K562 (cell line): ENCODE results near the gene ACOT7. TPM values are rescaled to one million over a fixed set of nuclear protein-coding genes. Genes with fewer than 3 reads are reported as not detected.

Experiments
- ATAC-seq: fragments of 200-7000 bp; cut with Tn5 transposase; 3 replicates; pipeline ENCODE4 v1.9.1; 2020; ENCODE audit warnings: moderate library complexity
- BruUV-seq: library from RNA; stranded (reverse); fragments of 400-500 nt; replicated peaks from 2 replicates; lab custom pipeline; 2021; lab: Mats Ljungman, UMichigan
- CTCF ChIA-PET: fragments of 300-600 bp; formaldehyde crosslinking; extraction: SDS; loops from one replicate; lab custom pipeline; 2021; ENCODE audit warnings: low intra/inter-chr PET ratio; lab: Yijun Ruan, JAX
- POLR2A ChIA-PET: fragments of 300-600, 350-650 bp; sonication (Branson Sonifier 250); formaldehyde crosslinking; extraction: SDS; loops from one replicate; lab custom pipeline; 2021; ENCODE audit warnings: antibody characterized with exemption, inconsistent platforms; lab: Yijun Ruan, JAX
- DNase-seq, 4 experiments: peaks; one replicate each; pipeline versions ENCODE4 v3.0.0 to v3.0.0-alpha.2; 2011 to 2018; ENCODE audit warnings: low spot score in 3 of 4, mixed read lengths in 3 of 4; ENCODE audit errors: extremely low read depth in 1 of 4
- FAIRE-seq: peaks from 2 replicates; lab custom pipeline; 2011; peaks lifted over from hg19 to GRCh38; lab: Jason Lieb, UNC
- H2AFZ ChIP-seq: 2 replicates; pipeline ENCODE4 v1.6.0; 2011; ENCODE audit warnings: low read depth, low read length, control low read depth, inconsistent platforms
- H3K27ac ChIP-seq: fragments of 200-600 bp; 3 replicates; pipeline ENCODE4 v1.8.0; 2011; ENCODE audit warnings: low read depth, mild to moderate bottlenecking, control low read depth, inconsistent platforms, low read length, moderate library complexity, mixed read lengths; ENCODE audit errors: extremely low read depth
- H3K27me3 ChIP-seq, 2 experiments: fragments of 300-600 bp in 1 of 2; 2 replicates in 1 of 2; 3 replicates in 1 of 2; pipeline versions ENCODE4 v1.6.0 to v1.8.0; 2011; ENCODE audit warnings: inconsistent platforms in 2 of 2, low read length in 2 of 2, mild to moderate bottlenecking in 1 of 2, mixed read lengths in 1 of 2, moderate library complexity in 1 of 2; ENCODE audit not compliant: control insufficient read depth in 2 of 2, insufficient read depth in 2 of 2
- H3K36me3 ChIP-seq: fragments of 300-600 bp; 3 replicates; pipeline ENCODE4 v1.8.0; 2011; ENCODE audit warnings: mild to moderate bottlenecking, low read length, inconsistent platforms; ENCODE audit not compliant: control insufficient read depth, insufficient read depth
- H3K4me1 ChIP-seq, 2 experiments: fragments of 200-600 bp in 1 of 2; replicated peaks in 1 of 2; 2 replicates in 1 of 2; 3 replicates in 1 of 2; pipeline versions ENCODE4 v1.5.1 to v1.8.0; 2011; ENCODE audit warnings: inconsistent platforms in 2 of 2, low read length in 2 of 2, mild to moderate bottlenecking in 1 of 2, mixed read lengths in 1 of 2, moderate library complexity in 1 of 2; ENCODE audit not compliant: control insufficient read depth in 2 of 2, insufficient read depth in 2 of 2
- H3K4me2 ChIP-seq: 2 replicates; pipeline ENCODE4 v1.6.1; 2011; ENCODE audit warnings: low read length, control low read depth, inconsistent platforms, mixed read lengths; ENCODE audit not compliant: insufficient read depth
- H3K4me3 ChIP-seq: fragments of 200-600 bp; sonication (generic), shearing (Covaris generic); 2 replicates; pipeline ENCODE4 v1.5.1; 2016; ENCODE audit warnings: control low read depth, inconsistent platforms
- H3K79me2 ChIP-seq: fragments of 200-600 bp; 3 replicates; pipeline ENCODE4 v1.8.0; 2011; ENCODE audit warnings: low read length, inconsistent platforms; ENCODE audit not compliant: control insufficient read depth, insufficient read depth
- H3K9ac ChIP-seq, 2 experiments: 2 replicates each; pipeline versions ENCODE4 v1.6.0 to v1.6.1; 2011; ENCODE audit warnings: low read depth in 2 of 2, low read length in 2 of 2, control low read depth in 1 of 2, inconsistent platforms in 1 of 2, mild to moderate bottlenecking in 1 of 2, mixed read lengths in 1 of 2; ENCODE audit not compliant: insufficient read depth in 1 of 2
- H3K9me1 ChIP-seq: one replicate; pipeline ENCODE4 v1.6.0; 2011; ENCODE audit warnings: inconsistent platforms, mild to moderate bottlenecking, low read length, moderate library complexity; ENCODE audit not compliant: control insufficient read depth, insufficient read depth
- H3K9me3 ChIP-seq: replicated peaks from 2 replicates; pipeline ENCODE4 v1.5.1; 2011; ENCODE audit warnings: low read depth, low read length, inconsistent platforms; ENCODE audit not compliant: control insufficient read depth, insufficient read depth
- H4K20me1 ChIP-seq: replicated peaks from 2 replicates; pipeline ENCODE4 v1.6.1; 2011; ENCODE audit warnings: low read length, inconsistent platforms, mixed read lengths; ENCODE audit not compliant: control insufficient read depth, insufficient read depth
- BDP1 ChIP-seq: IDR thresholded peaks from 3 replicates; pipeline ENCODE4 v1.6.1; 2011; ENCODE audit not compliant: insufficient read length, insufficient read depth
- CTBP1 ChIP-seq: fragments of 450-650 bp; IDR thresholded peaks from 2 replicates; pipeline ENCODE4 v1.6.1; 2016; ENCODE audit warnings: borderline replicate concordance
- IRF2 ChIP-seq: sonication (generic); formaldehyde crosslinking; IDR thresholded peaks from 2 replicates; pipeline ENCODE4 v1.8.1; 2022; ENCODE audit warnings: mild to moderate bottlenecking, missing genetic modification reagents
- MTF1 ChIP-seq: fragments of 250-450 bp; sonication (Bioruptor Pico); IDR thresholded peaks from 2 replicates; pipeline ENCODE4 v1.9.0; 2021; ENCODE audit warnings: moderate library complexity, mild to moderate bottlenecking, inconsistent platforms, borderline replicate concordance
- STAT5A ChIP-seq: IDR thresholded peaks from 2 replicates; pipeline ENCODE4 v1.6.1; 2012; ENCODE audit warnings: low read length, inconsistent platforms, borderline replicate concordance
- ZBTB17 ChIP-seq: fragments of 450-650 bp; formaldehyde crosslinking; IDR thresholded peaks from 2 replicates; pipeline ENCODE4 v1.4.0; 2020; ENCODE audit warnings: mild to moderate bottlenecking
- WGBS: fragments of 100-300 bp; shearing (Covaris generic); methylation state at CpG from one replicate; pipeline ENCODE4 v1.1.6; 2016; ENCODE audit warnings: low coverage, mixed read lengths; ENCODE audit not compliant: insufficient coverage; ENCODE audit errors: missing lambda C conversion rate; 5-methylcytosine and 5-hydroxymethylcytosine counted together
- in situ Hi-C: fragments of 300-500 bp; cut with MboI; formaldehyde crosslinking; loops from 4 replicates; pipeline ENCODE4 v1.15.0; 2018; ENCODE audit warnings: inconsistent platforms, mixed read lengths
- intact Hi-C: fragments of 100-400 bp; cut with micrococcal nuclease; formaldehyde crosslinking; loops from 2 replicates; pipeline ENCODE4 v1.14.2; 2022
- polyA plus RNA-seq, 8 experiments: library from polyadenylated mRNA; depleted of rRNA in 4 of 8; stranded (reverse) in 5 of 8; unstranded in 3 of 8; fragments of >200 nt; fragmentation: Nextera tagmentation in 2 of 8; fragmentation: Illumina TruSeq in 1 of 8; extraction: Ambion mirVana in 2 of 8; extraction: Trizol in 1 of 8; gene quantifications; 2 replicates each; pipeline versions ENCODE4 v1.2.1 to v1.2.3, GENCODE V29; 2011 to 2014; ENCODE audit warnings: inconsistent platforms in 1 of 8, missing spikeins in 1 of 8
- total RNA-seq, 7 experiments: library from RNA; depleted of rRNA in 6 of 7; stranded (reverse); fragments of >200 nt in 6 of 7; fragmentation: Illumina TruSeq in 2 of 7; extraction: Trizol in 2 of 7; gene quantifications; 2 replicates each; pipeline versions ENCODE4 v1.2.1 to v1.2.3, GENCODE V29; 2011 to 2021; ENCODE audit warnings: low replicate concordance in 1 of 7
- TF ChIP-seq, protein P1 (sequence below): fragments of 150-350 bp; conservative IDR thresholded peaks from 2 replicates; pipeline ENCODE4 v1.6.1; 2014; ENCODE audit warnings: low read length
- TF ChIP-seq, protein P2 (sequence below), 3 experiments: IDR thresholded peaks in 2 of 3; conservative IDR thresholded peaks in 1 of 3; 2 replicates each; pipeline ENCODE4 v1.5.1; 2011 to 2012; ENCODE audit warnings: low read length in 3 of 3, mild to moderate bottlenecking in 3 of 3, control low read depth in 2 of 3, improper control_type of control experiment in 1 of 3, inconsistent platforms in 1 of 3, low read depth in 1 of 3, mixed read lengths in 1 of 3, moderate library complexity in 1 of 3; ENCODE audit not compliant: insufficient read depth in 2 of 3

ACOT7 gene
- total and polyA plus RNA-seq, 9 of the 15 experiments (the other 6 are each of a cell fraction or from before 2014, with no cell fraction given): 7.0 to 92.6 (median 37.2) TPM

DNA sequence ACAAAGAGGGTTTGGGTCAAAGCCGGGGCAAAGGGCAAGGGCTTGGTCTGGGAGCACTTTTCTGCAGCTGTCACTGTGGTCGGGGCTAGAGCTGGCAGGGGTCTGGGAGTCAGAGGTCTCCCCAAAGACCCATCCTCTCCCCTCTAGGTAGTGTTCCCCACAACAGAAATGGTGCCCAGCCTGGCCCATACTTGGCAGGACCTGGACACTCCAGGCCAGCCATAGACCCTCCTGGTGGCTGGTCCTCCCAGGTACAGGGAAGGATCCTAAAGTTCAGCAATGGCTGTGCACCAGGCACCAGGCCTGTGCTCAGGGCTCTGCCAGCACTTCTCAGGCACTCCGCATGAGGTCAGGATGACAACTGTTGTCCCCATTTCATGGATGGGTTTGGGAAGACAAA is 42.0 kb upstream of the ACOT7 start:
- CTCF ChIA-PET: no interaction called here
- DNase-seq: no peak
- peaks cover 0 to 25% of the 10 kb centered on the region in 2 experiments; a peak in 2 of 5 replicates for H3K4me1 ChIP-seq
- no peak for FAIRE-seq
- WGBS: 9% methylated on average over 3 of the region's 3 CpGs
- H3K79me2 ChIP-seq: no peaks in the 10 kb centered on the region
- TF ChIP-seq, protein P1, sequence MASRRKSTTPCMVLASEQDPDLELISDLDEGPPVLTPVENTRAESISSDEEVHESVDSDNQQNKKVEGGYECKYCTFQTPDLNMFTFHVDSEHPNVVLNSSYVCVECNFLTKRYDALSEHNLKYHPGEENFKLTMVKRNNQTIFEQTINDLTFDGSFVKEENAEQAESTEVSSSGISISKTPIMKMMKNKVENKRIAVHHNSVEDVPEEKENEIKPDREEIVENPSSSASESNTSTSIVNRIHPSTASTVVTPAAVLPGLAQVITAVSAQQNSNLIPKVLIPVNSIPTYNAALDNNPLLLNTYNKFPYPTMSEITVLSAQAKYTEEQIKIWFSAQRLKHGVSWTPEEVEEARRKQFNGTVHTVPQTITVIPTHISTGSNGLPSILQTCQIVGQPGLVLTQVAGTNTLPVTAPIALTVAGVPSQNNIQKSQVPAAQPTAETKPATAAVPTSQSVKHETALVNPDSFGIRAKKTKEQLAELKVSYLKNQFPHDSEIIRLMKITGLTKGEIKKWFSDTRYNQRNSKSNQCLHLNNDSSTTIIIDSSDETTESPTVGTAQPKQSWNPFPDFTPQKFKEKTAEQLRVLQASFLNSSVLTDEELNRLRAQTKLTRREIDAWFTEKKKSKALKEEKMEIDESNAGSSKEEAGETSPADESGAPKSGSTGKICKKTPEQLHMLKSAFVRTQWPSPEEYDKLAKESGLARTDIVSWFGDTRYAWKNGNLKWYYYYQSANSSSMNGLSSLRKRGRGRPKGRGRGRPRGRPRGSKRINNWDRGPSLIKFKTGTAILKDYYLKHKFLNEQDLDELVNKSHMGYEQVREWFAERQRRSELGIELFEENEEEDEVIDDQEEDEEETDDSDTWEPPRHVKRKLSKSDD: no peak
- TF ChIP-seq STAT5A (no peak), MTF1 (CRISPR knock-in tag) (no peak), BDP1 (no peak), IRF2 (CRISPR knock-in tag) (no peak), ZBTB17 (no peak), CTBP1 (no peak)
- TF ChIP-seq, protein P2, sequence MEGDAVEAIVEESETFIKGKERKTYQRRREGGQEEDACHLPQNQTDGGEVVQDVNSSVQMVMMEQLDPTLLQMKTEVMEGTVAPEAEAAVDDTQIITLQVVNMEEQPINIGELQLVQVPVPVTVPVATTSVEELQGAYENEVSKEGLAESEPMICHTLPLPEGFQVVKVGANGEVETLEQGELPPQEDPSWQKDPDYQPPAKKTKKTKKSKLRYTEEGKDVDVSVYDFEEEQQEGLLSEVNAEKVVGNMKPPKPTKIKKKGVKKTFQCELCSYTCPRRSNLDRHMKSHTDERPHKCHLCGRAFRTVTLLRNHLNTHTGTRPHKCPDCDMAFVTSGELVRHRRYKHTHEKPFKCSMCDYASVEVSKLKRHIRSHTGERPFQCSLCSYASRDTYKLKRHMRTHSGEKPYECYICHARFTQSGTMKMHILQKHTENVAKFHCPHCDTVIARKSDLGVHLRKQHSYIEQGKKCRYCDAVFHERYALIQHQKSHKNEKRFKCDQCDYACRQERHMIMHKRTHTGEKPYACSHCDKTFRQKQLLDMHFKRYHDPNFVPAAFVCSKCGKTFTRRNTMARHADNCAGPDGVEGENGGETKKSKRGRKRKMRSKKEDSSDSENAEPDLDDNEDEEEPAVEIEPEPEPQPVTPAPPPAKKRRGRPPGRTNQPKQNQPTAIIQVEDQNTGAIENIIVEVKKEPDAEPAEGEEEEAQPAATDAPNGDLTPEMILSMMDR (IDR thresholded peaks at IDR 0.05 in 2 of 3, conservative IDR thresholded peaks at IDR 0.05 in 1 of 3; ENCODE audit: insufficient read depth in 2 of 3, low read depth in 1 of 3, low read length in 3 of 3): 0 out of 6 replicates have a peak, but pooled peaks of 1 of the 3 experiments have one; percentile 14
- H3K27ac ChIP-seq: no peak overlapping the region
- no TSS peak for BruUV-seq
- no peaks in the 10 kb centered on the region for H3K9me1 ChIP-seq
- peaks cover 5 to 39% of the 10 kb centered on the region in 2 experiments; a peak in 4 of 5 replicates for H3K27me3 ChIP-seq
- H3K9me3 ChIP-seq: no peaks in the 10 kb centered on the region
- H4K20me1 ChIP-seq: peaks cover 20% of the 10 kb centered on the region
- H2AFZ ChIP-seq: no peak overlapping the region
- intact Hi-C loops (loop anchor here (5.0 kb wide), 1 partner anchor 33 kb away; no protein-coding TSS in a partner anchor), in situ Hi-C loops (no loop called here)
- no peaks in the 10 kb centered on the region for H3K36me3 ChIP-seq
- no peak overlapping the region for H3K4me2 ChIP-seq
- no peak overlapping the region for H3K9ac ChIP-seq
- no peak for ATAC-seq
- no peak overlapping the region for H3K4me3 ChIP-seq
- POLR2A ChIA-PET: no interaction called here
